OCI-LY1 (cell line): ENCODE results near the gene SYT7.

Source experiments
- H2AFZ ChIP-seq: fragments of 200-600 bp; sonication (generic), shearing (Covaris generic); 2 replicates; pipeline ENCODE4 v1.6.0; 2014; ENCODE audit warnings: antibody characterized with exemption, mild to moderate bottlenecking, low read length
- H3F3A ChIP-seq: fragments of 200-600 bp; sonication (generic), shearing (Covaris generic); 2 replicates; pipeline ENCODE4 v1.6.0; 2014; ENCODE audit warnings: mild to moderate bottlenecking, antibody characterized with exemption, low read length, moderate library complexity; ENCODE audit not compliant: insufficient read depth
- H3K27ac ChIP-seq: fragments of 200-600 bp; sonication (generic); 2 replicates; pipeline ENCODE4 v1.5.1; 2014; ENCODE audit warnings: low read length, mixed run types, mild to moderate bottlenecking, low read depth; ENCODE audit not compliant: poor library complexity, severe bottlenecking
- H3K27me3 ChIP-seq: fragments of 200-600 bp; sonication (generic); 2 replicates; pipeline ENCODE4 v1.6.0; 2014; ENCODE audit warnings: antibody characterized with exemption, mild to moderate bottlenecking, low read length, moderate library complexity; ENCODE audit not compliant: insufficient read depth
- H3K36me3 ChIP-seq: fragments of 200-600 bp; sonication (generic); 2 replicates; pipeline ENCODE4 v1.6.1; 2014; ENCODE audit warnings: mild to moderate bottlenecking, antibody characterized with exemption, low read length, moderate library complexity, mixed read lengths; ENCODE audit not compliant: insufficient read depth
- H3K4me1 ChIP-seq: fragments of 200-600 bp; sonication (generic); 2 replicates; pipeline ENCODE4 v1.5.1; 2014; ENCODE audit warnings: mild to moderate bottlenecking, low read length, moderate library complexity; ENCODE audit not compliant: insufficient read depth, severe bottlenecking
- H3K4me2 ChIP-seq: fragments of 200-600 bp; sonication (generic), shearing (Covaris generic); 2 replicates; pipeline ENCODE4 v1.6.1; 2014; ENCODE audit warnings: low read length
- H3K4me3 ChIP-seq: fragments of 200-600 bp; sonication (generic); 2 replicates; pipeline ENCODE4 v1.5.1; 2014; ENCODE audit warnings: low read length, low read depth, mild to moderate bottlenecking, mixed read lengths; ENCODE audit not compliant: poor library complexity, severe bottlenecking
- H3K79me2 ChIP-seq: fragments of 200-600 bp; shearing (Covaris generic); 2 replicates; pipeline ENCODE4 v1.6.1; 2016; ENCODE audit warnings: mixed run types, low read length, mixed read lengths; ENCODE audit not compliant: insufficient read depth
- H3K9ac ChIP-seq: fragments of 200-600 bp; sonication (generic), shearing (Covaris generic); 2 replicates; pipeline ENCODE4 v1.6.1; 2014; ENCODE audit warnings: mild to moderate bottlenecking, low read length, mixed read lengths
- H3K9me2 ChIP-seq: fragments of 200-600 bp; sonication (generic), shearing (Covaris generic); 2 replicates; pipeline ENCODE4 v1.6.1; 2014; ENCODE audit warnings: low read depth, mild to moderate bottlenecking, low read length, mixed read lengths
- H3K9me3 ChIP-seq: fragments of 200-600 bp; shearing (Covaris generic); 2 replicates; pipeline ENCODE4 v1.6.1; 2014; ENCODE audit warnings: low read length, mixed read lengths
- H4K20me1 ChIP-seq: fragments of 200-600 bp; sonication (generic), shearing (Covaris generic); 2 replicates; pipeline ENCODE4 v1.6.0; 2016; ENCODE audit warnings: mild to moderate bottlenecking, low read length; ENCODE audit not compliant: insufficient read depth
- EZH2 ChIP-seq: fragments of 200-600 bp; sonication (generic), shearing (Covaris generic); IDR thresholded peaks from 2 replicates; pipeline ENCODE4 v1.8.0; 2017; ENCODE audit warnings: borderline replicate concordance, mixed run types, mild to moderate bottlenecking, antibody characterized with exemption, low read length, moderate library complexity, mixed read lengths
- TF ChIP-seq, protein P1 (sequence below): fragments of 200-600 bp; sonication (generic), shearing (Covaris generic); IDR thresholded peaks from 2 replicates; pipeline ENCODE4 v1.5.1; 2017; ENCODE audit warnings: mild to moderate bottlenecking, antibody characterized with exemption, low read length, moderate library complexity, mixed read lengths

Gene SYT7

DNA sequence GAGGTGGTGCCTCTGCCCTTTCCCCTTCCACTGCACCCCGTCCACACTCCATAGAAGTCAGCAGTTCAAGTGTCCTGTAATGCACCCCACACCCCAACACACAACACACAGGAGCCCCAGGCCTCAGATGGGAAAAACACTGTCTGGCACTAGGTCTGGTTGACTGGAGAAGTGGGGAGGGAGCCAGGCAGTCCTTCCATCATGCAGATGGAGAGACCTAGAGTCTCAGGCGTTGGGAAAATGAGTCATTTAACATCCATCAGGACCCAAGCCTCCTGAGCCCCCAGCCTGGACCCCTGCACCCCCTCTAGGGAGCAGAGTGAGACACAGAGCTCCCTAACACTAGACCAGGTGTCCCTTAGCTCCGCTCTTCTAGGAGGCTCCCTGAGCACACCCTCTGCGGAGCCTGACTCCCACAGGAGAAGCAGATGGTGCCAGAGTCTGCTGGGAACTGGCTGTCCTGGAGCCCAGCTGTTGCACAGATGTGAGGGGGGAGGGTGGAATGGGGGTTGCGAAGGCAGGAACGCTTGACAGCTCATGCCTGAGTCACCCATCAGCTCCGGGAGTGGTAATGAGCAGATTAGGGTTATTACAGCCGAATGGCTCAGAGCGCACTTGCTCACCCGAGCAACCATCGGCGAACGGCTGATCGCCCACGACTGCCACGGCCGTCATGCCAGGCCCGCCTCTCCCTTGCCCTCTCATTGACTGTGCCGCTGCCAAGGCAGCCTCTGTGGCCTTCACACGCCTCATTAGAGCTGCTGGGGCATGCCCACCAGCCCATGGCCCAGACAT, 22.1 kb upstream of the SYT7 start:
- no peaks in the 10 kb centered on the region for H3K4me1 ChIP-seq
- H3K36me3 ChIP-seq, result no peaks in the 10 kb centered on the region
- H3K9me3 ChIP-seq, result no peaks in the 10 kb centered on the region
- no peaks in the 10 kb centered on the region for H3F3A ChIP-seq
- no peaks in the 10 kb centered on the region for H4K20me1 ChIP-seq
- H2AFZ ChIP-seq, result no peak overlapping the region
- H3K9ac ChIP-seq, result no peak overlapping the region
- TF ChIP-seq, protein P1, sequence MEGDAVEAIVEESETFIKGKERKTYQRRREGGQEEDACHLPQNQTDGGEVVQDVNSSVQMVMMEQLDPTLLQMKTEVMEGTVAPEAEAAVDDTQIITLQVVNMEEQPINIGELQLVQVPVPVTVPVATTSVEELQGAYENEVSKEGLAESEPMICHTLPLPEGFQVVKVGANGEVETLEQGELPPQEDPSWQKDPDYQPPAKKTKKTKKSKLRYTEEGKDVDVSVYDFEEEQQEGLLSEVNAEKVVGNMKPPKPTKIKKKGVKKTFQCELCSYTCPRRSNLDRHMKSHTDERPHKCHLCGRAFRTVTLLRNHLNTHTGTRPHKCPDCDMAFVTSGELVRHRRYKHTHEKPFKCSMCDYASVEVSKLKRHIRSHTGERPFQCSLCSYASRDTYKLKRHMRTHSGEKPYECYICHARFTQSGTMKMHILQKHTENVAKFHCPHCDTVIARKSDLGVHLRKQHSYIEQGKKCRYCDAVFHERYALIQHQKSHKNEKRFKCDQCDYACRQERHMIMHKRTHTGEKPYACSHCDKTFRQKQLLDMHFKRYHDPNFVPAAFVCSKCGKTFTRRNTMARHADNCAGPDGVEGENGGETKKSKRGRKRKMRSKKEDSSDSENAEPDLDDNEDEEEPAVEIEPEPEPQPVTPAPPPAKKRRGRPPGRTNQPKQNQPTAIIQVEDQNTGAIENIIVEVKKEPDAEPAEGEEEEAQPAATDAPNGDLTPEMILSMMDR, result no peak
- TF ChIP-seq EZH2, result no peak
- no peak overlapping the region for H3K27ac ChIP-seq
- no peaks in the 10 kb centered on the region for H3K9me2 ChIP-seq
- H3K79me2 ChIP-seq, result no peaks in the 10 kb centered on the region
- H3K4me2 ChIP-seq, result no peak overlapping the region
- H3K27me3 ChIP-seq, result peaks cover 9% of the 10 kb centered on the region; the same call in 1 of the 2 replicates
- H3K4me3 ChIP-seq, result no peak overlapping the region

DNA sequence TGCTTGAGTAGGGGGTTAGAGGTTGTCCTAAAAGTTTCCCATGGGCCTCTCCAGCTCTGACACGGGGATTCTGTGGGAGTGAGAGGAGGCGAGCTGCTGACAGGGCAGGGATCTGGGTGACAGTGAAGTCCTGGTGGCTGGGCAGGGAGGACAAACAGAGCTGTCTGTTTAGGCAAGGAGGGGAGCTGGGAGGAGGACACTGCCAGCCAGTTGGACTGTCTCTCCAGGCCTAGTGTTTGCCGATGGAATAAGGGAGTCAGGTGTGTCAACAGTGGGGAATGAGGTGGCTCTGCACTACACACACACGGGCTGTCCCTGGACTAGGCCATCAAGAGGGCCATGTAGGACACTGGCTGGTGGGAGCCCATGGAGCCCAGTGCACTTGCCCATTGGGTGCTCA, 20.6 kb upstream of the SYT7 start:
- Histone ChIP-seq H3K27ac (no peak overlapping the region), H3K4me1 (no peaks in the 10 kb centered on the region)

DNA sequence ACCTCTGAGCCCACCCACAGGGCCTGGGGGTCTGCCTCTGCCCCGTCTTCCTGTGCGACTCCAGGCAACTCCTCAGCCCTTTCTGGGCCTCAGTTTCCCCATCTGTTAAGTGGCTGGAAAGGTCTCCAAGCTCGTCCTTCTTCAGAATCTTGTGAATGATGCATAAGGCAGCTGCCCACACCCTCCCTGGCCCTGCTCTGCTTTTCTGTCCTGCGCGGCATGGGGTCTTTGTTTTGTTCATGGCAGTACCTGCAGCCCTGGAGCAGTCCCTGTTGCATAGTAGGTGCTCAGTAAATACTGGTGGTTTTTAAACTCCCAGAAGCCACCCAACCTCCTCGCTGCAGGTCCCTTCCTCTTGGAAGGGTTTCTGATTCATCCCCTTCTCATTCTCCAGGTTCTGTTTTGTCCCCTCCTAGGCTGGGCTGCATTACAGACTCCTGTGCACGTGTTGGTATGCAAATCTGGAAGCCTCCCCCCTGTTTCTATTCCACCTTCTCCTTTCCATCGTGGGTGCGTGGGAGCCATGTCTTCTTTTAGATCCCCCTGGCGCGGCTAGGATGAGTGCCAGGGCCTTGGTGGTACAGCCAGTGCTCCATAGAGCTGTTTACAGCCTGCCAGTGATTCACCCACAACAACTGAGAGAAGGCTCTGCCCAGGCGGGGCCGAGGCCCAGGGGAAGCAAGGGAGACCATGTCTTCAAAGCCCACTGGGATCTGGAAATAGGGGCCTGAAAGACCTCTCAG, 19.3 kb upstream of the SYT7 start:
- Histone ChIP-seq H3K9ac (no peak overlapping the region), H3K4me1 (no peaks in the 10 kb centered on the region), H3K36me3 (no peaks in the 10 kb centered on the region), H4K20me1 (no peaks in the 10 kb centered on the region), H3K27me3 (peaks cover 9% of the 10 kb centered on the region; the same call in 1 of the 2 replicates), H3K9me2 (no peaks in the 10 kb centered on the region), H3F3A (no peaks in the 10 kb centered on the region), H3K4me2 (no peak overlapping the region), H2AFZ (no peak overlapping the region), H3K27ac (no peak overlapping the region), H3K9me3 (no peaks in the 10 kb centered on the region), H3K79me2 (no peaks in the 10 kb centered on the region), H3K4me3 (no peak overlapping the region)
- TF ChIP-seq, protein P1, result no peak
- no peak for TF ChIP-seq EZH2

More for the DNA sequence above, 20.6 kb upstream of the SYT7 start:
- Histone ChIP-seq H3K4me2 (no peak overlapping the region), H3K9me2 (no peaks in the 10 kb centered on the region), H3K36me3 (no peaks in the 10 kb centered on the region), H3F3A (no peaks in the 10 kb centered on the region), H3K27me3 (peaks cover 9% of the 10 kb centered on the region; the same call in 1 of the 2 replicates), H3K9ac (no peak overlapping the region), H2AFZ (no peak overlapping the region), H4K20me1 (no peaks in the 10 kb centered on the region), H3K9me3 (no peaks in the 10 kb centered on the region), H3K79me2 (no peaks in the 10 kb centered on the region), H3K4me3 (no peak overlapping the region)
- TF ChIP-seq, protein P1, result no peak
- TF ChIP-seq EZH2, result no peak
